NB4 (cell line): ENCODE measurements around the gene PHC1.

Source experiments
- POLR2A ChIP-seq: IDR thresholded peaks from 2 replicates; pipeline ENCODE4 v1.6.1; 2011; ENCODE audit warnings: mild to moderate bottlenecking; ENCODE audit not compliant: insufficient read length; ENCODE audit errors: extremely low read depth
- TF ChIP-seq, protein P1 (sequence below): IDR thresholded peaks from one replicate; pipeline ENCODE4 v1.5.1; 2012; ENCODE audit warnings: low read depth, low read length
- TF ChIP-seq, protein P2 (sequence below): IDR thresholded peaks from 2 replicates; pipeline ENCODE4 v1.6.1; 2011; ENCODE audit warnings: low read depth, low read length

DNA sequence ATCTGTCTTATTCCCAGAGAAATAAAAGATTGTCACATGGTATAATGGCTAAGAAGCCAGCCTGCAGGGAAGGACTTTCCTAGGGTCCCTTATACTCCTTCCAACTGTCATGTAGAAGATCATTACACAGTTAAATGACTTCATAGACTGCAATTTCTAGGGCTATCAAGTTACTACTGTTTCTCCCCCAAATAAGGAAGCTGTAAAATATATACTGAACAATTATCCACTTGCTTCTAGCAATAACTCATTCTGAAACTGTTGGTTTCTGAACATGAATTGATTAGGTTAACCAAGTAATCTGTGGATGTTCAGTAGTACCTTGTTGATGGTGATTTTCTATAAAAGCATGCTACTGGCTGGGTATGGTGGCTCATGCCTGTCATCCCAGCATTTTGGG, 47.3 kb upstream of the PHC1 start:
- TF ChIP-seq, protein P1, sequence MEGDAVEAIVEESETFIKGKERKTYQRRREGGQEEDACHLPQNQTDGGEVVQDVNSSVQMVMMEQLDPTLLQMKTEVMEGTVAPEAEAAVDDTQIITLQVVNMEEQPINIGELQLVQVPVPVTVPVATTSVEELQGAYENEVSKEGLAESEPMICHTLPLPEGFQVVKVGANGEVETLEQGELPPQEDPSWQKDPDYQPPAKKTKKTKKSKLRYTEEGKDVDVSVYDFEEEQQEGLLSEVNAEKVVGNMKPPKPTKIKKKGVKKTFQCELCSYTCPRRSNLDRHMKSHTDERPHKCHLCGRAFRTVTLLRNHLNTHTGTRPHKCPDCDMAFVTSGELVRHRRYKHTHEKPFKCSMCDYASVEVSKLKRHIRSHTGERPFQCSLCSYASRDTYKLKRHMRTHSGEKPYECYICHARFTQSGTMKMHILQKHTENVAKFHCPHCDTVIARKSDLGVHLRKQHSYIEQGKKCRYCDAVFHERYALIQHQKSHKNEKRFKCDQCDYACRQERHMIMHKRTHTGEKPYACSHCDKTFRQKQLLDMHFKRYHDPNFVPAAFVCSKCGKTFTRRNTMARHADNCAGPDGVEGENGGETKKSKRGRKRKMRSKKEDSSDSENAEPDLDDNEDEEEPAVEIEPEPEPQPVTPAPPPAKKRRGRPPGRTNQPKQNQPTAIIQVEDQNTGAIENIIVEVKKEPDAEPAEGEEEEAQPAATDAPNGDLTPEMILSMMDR = no peak
- TF ChIP-seq, protein P2, sequence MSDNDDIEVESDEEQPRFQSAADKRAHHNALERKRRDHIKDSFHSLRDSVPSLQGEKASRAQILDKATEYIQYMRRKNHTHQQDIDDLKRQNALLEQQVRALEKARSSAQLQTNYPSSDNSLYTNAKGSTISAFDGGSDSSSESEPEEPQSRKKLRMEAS = no peak
- TF ChIP-seq POLR2A = no peak
